Upper lobe of right lung (tissue), 1 donor: ENCODE data around the gene CDX1. TPM values are rescaled to one million over a fixed set of nuclear protein-coding genes. Genes with fewer than 3 reads are reported as not detected.
A peak's percentile ranks its signal among the peaks of the same experiment; 100 is the strongest.

Experiments
- ATAC-seq: fragments of 200-7000 bp; cut with Tn5 transposase; one replicate; pipeline ENCODE4 v1.9.1; 2020; ENCODE audit warnings: mild to moderate bottlenecking, moderate library complexity
- DNase-seq: peaks from one replicate; pipeline ENCODE4 v3.0.0-alpha.2; 2020
- H3K27ac ChIP-seq: fragments of 200-600 bp; one replicate; pipeline ENCODE4 v1.8.0; 2022
- H3K27me3 ChIP-seq: fragments of 200-600 bp; one replicate; pipeline ENCODE4 v1.8.0; 2022; ENCODE audit warnings: mild to moderate bottlenecking
- H3K36me3 ChIP-seq: fragments of 200-600 bp; one replicate; pipeline ENCODE4 v1.8.0; 2022
- H3K4me1 ChIP-seq: fragments of 200-600 bp; one replicate; pipeline ENCODE4 v1.8.0; 2022
- H3K4me3 ChIP-seq: fragments of 200-600 bp; one replicate; pipeline ENCODE4 v1.8.0; 2022; ENCODE audit warnings: mild to moderate bottlenecking
- H3K9me3 ChIP-seq: fragments of 200-600 bp; one replicate; pipeline ENCODE4 v1.8.0; 2022
- intact Hi-C: fragments of 100-400 bp; cut with DNase I; formaldehyde crosslinking; loops from one replicate; pipeline ENCODE4 v1.11.0; 2022
- total RNA-seq: library from RNA; stranded (reverse); fragmentation: NEBNext Ultra II Directional; extraction: Animal tissue kit (Norgen Biotek cat#: 25700); gene quantifications from one replicate; pipeline ENCODE4 v1.2.1, GENCODE V29; 2021
- TF ChIP-seq, protein P1 (sequence below): fragments of 200-600 bp; IDR thresholded peaks from one replicate; pipeline ENCODE4 v1.8.0; 2022; ENCODE audit warnings: antibody characterized with exemption
- donor health status: DM: no; HTN: yes; CAD: no; lungs with severe emphysema.

CDX1 gene
- total RNA-seq, 1 donor from 2014 or later = not detected

DNA sequence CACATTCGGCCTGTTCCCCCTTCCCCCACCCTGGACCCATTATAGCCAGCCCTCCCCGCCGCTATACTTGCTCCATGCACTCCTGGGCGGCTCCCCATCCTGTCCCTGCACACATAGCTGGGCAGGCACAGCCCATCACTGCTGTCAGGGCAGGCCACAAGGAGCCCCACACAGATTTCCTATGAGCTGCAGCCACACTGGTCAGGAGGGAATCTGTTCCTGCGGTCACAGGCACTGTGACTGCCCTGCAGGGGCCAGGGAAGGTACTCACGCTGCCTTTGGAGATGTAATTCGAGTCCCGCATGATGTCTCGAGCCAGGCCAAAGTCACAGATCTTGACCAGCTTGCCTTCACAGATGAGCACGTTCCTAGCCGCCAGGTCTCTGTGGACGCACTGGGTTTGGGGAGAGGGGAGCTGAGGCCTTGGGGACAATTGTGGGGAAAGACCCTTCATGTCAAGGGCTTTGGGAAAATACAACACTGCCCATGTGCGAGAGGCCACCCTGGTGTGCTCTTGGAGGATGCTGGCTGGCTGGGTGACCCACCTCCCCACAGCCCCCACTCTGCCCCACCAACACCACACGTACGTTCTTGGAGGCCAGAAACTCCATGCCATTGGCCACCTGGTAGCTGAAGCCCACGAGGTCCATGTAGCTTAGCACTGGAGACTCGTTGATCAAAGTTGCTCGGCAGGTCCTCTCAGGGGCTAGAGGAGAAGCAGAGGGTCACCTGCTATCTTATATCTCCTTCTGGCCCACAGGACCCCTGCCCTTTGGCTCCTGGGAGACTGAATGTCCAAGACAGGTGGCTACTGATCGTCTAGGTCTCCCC lies 45.7 kb upstream of the CDX1 start:
- peaks cover 53% of the 10 kb centered on the region for H3K36me3 ChIP-seq
- H3K9me3 ChIP-seq = no peaks in the 10 kb centered on the region
- H3K27me3 ChIP-seq = no peaks in the 10 kb centered on the region
- peaks cover 6% of the 10 kb centered on the region for H3K4me1 ChIP-seq
- intact Hi-C loops = no loop called here
- ATAC-seq (no peak), DNase-seq (peak; percentile 51)
- TF ChIP-seq, protein P1, sequence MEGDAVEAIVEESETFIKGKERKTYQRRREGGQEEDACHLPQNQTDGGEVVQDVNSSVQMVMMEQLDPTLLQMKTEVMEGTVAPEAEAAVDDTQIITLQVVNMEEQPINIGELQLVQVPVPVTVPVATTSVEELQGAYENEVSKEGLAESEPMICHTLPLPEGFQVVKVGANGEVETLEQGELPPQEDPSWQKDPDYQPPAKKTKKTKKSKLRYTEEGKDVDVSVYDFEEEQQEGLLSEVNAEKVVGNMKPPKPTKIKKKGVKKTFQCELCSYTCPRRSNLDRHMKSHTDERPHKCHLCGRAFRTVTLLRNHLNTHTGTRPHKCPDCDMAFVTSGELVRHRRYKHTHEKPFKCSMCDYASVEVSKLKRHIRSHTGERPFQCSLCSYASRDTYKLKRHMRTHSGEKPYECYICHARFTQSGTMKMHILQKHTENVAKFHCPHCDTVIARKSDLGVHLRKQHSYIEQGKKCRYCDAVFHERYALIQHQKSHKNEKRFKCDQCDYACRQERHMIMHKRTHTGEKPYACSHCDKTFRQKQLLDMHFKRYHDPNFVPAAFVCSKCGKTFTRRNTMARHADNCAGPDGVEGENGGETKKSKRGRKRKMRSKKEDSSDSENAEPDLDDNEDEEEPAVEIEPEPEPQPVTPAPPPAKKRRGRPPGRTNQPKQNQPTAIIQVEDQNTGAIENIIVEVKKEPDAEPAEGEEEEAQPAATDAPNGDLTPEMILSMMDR = no peak
- no peak overlapping the region for H3K27ac ChIP-seq
- H3K4me3 ChIP-seq = no peak overlapping the region

DNA sequence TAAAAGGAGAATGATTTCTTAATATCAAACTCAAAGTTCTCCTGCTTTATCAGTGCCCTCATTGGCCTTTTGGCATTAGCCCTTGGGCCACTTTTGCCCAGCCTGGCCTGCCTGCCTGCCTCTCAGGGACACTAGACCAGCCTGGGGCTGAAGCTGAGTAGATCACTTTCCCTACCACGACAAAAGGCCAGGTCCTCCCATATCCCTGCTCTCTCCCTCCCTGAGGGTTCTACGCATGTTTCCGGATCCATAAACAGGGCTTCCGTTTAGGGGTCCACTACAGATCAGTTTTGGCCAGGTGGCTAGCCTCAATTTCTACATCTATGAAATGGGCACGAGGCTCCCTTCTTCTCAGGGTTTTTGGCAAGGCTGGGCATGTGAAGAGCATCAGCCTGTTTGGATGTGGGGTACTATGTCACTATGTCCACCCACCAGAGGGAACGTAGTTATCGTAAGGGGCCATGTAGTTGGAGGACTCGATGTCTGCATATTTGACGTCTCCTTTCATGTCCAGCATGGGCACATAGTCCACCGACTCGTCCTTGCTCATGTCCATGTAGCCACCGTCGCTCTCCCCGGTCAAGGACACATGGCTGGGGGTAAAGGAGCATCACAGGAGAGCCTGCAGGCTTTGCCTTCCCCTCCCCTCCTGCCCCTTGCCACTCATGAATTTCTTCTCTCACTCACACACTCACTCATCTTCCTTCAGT lies 45.0 kb upstream of the CDX1 start:
- no peak overlapping the region for H3K27ac ChIP-seq
- peaks cover 6% of the 10 kb centered on the region for H3K4me1 ChIP-seq
- no peaks in the 10 kb centered on the region for H3K27me3 ChIP-seq
- no peak overlapping the region for H3K4me3 ChIP-seq
- TF ChIP-seq, protein P1 = no peak
- H3K9me3 ChIP-seq = no peaks in the 10 kb centered on the region
- peaks cover 52% of the 10 kb centered on the region for H3K36me3 ChIP-seq
- ATAC-seq = no peak
- DNase-seq = peak; percentile 57
- intact Hi-C loops = no loop called here

- DNase-seq = peak; percentile 77
- TF ChIP-seq, protein P1 = peak; percentile 26
- Histone ChIP-seq H3K4me3 (no peak overlapping the region), H3K27me3 (no peaks in the 10 kb centered on the region), H3K4me1 (peaks cover 6% of the 10 kb centered on the region), H3K9me3 (no peaks in the 10 kb centered on the region), H3K36me3 (peaks cover 52% of the 10 kb centered on the region), H3K27ac (no peak overlapping the region)
- intact Hi-C loops = no loop called here
- ATAC-seq = peak; percentile 69
Measured at GRCh38 chr5:150122158-150122510, 44.4 kb upstream of the CDX1 start.

DNA sequence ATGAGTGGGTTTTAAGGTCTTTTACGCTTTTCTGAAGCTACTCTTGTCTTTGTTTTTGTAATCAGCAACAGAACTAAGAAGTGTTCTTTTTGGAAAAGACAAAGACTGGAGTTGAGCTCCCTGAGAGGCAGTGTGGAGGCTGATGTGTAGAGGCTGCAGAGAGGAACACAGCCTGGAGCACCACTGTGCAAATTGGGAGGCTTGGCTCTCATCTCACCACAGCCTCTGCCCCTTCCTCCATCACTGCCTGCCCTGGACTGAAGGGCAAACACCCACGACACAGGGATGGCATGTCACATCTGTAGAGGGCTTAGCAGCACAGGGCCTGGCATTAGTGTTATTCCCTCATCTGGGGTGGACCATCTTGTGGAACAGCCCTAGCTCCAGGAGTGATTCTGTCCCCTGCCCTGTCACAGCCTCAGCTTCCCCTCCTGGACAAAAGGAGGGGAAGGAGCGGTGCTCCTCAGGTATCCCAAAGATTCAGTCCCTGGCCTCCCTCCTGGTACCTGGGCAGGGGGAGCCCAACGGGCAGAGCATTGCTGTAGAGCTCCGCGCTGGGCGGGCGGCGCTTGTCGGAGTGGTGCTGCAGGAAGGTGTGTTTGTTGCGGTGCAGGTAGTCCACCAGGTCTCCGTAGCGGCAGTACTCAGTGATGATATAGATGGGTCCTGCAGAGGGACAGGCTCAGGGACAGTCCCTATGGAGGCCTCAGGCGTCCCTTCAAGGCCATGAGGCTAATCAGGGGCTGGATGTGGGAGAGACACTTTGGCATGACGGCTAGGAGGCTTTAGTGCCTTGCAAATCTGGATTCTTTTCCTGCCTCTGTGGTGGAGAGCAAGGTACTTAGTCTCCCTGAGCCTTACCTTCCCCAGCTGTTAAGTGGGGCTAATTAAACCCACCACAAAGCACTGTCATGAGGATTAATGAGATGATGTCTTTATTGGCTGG lies 43.8 kb upstream of the CDX1 start:
- DNase-seq = peak; percentile 61
- H3K36me3 ChIP-seq = peaks cover 51% of the 10 kb centered on the region
- ATAC-seq = no peak

GRCh38 chr5:150123542-150123941 lies 43.0 kb upstream of the CDX1 start:
- DNase-seq (no peak), ATAC-seq (no peak)
- intact Hi-C loops = no loop called here
- no peaks in the 10 kb centered on the region for H3K27me3 ChIP-seq
- H3K27ac ChIP-seq = no peak overlapping the region
- no peaks in the 10 kb centered on the region for H3K9me3 ChIP-seq
- no peak overlapping the region for H3K4me3 ChIP-seq
- H3K36me3 ChIP-seq = peaks cover 49% of the 10 kb centered on the region
- H3K4me1 ChIP-seq = peaks cover 6% of the 10 kb centered on the region
- TF ChIP-seq, protein P1 = no peak

More for the DNA sequence above, 43.8 kb upstream of the CDX1 start:
- no peak overlapping the region for H3K27ac ChIP-seq
- intact Hi-C loops = no loop called here
- TF ChIP-seq, protein P1 = no peak
- H3K4me3 ChIP-seq = no peak overlapping the region
- no peaks in the 10 kb centered on the region for H3K27me3 ChIP-seq
- H3K9me3 ChIP-seq = no peaks in the 10 kb centered on the region
- peaks cover 6% of the 10 kb centered on the region for H3K4me1 ChIP-seq
